ENCODE measurements around the gene HUS1B.

GRCh38 chr6:628766-629165 lies 28.1 kb downstream of the HUS1B start:
- TF ChIP-seq POLR2AphosphoS5 (IDR thresholded peaks at IDR 0.05; ENCODE audit: insufficient read depth in 1 of 2, low read depth in 1 of 2) (no peak), CTCF (IDR thresholded peaks at IDR 0.05) (no peak), POLR2A (IDR thresholded peaks at IDR 0.05) (no peak)

All from vagina (tissue), 2 donors.